ENCODE measurements around the gene ZNF597. TPM values are rescaled to one million over a fixed set of nuclear protein-coding genes. Genes with fewer than 3 reads are reported as not detected.

Gene ZNF597
- total RNA-seq, 3 donors from 2014 or later = 1.9 TPM

GRCh38 chr16:3487521-3488410, 44.5 kb upstream of the ZNF597 start:
- H3K4me1 ChIP-seq (ENCODE audit: low read depth) = no peaks in the 10 kb centered on the region
- H3K36me3 ChIP-seq (ENCODE audit: low read depth) = peaks cover 20% of the 10 kb centered on the region
- H3K9me3 ChIP-seq = no peaks in the 10 kb centered on the region
- intact Hi-C loops (cut with DNase I, micrococcal nuclease) = no loop called here
- no peak for ATAC-seq
- TF ChIP-seq, protein P1, sequence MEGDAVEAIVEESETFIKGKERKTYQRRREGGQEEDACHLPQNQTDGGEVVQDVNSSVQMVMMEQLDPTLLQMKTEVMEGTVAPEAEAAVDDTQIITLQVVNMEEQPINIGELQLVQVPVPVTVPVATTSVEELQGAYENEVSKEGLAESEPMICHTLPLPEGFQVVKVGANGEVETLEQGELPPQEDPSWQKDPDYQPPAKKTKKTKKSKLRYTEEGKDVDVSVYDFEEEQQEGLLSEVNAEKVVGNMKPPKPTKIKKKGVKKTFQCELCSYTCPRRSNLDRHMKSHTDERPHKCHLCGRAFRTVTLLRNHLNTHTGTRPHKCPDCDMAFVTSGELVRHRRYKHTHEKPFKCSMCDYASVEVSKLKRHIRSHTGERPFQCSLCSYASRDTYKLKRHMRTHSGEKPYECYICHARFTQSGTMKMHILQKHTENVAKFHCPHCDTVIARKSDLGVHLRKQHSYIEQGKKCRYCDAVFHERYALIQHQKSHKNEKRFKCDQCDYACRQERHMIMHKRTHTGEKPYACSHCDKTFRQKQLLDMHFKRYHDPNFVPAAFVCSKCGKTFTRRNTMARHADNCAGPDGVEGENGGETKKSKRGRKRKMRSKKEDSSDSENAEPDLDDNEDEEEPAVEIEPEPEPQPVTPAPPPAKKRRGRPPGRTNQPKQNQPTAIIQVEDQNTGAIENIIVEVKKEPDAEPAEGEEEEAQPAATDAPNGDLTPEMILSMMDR (IDR thresholded peaks at IDR 0.05) = no peak
- no peak overlapping the region for H3K4me3 ChIP-seq
- DNase-seq = peak in 1 of 3 donors; percentile 39

- intact Hi-C loops (cut with DNase I, micrococcal nuclease) = no loop called here
- ATAC-seq (peak; percentile 31), DNase-seq (peak in 2 of 3 donors; percentile 24 to 40)
- H3K36me3 ChIP-seq (ENCODE audit: low read depth) = peaks cover 23% of the 10 kb centered on the region
- no peaks in the 10 kb centered on the region for H3K4me1 ChIP-seq (ENCODE audit: low read depth)
- TF ChIP-seq, protein P1 (IDR thresholded peaks at IDR 0.05) = no peak
- no peaks in the 10 kb centered on the region for H3K9me3 ChIP-seq
- H3K4me3 ChIP-seq = no peak overlapping the region
These were observed 43.4 kb upstream of the ZNF597 start for GRCh38 chr16:3486506-3487215.

DNA sequence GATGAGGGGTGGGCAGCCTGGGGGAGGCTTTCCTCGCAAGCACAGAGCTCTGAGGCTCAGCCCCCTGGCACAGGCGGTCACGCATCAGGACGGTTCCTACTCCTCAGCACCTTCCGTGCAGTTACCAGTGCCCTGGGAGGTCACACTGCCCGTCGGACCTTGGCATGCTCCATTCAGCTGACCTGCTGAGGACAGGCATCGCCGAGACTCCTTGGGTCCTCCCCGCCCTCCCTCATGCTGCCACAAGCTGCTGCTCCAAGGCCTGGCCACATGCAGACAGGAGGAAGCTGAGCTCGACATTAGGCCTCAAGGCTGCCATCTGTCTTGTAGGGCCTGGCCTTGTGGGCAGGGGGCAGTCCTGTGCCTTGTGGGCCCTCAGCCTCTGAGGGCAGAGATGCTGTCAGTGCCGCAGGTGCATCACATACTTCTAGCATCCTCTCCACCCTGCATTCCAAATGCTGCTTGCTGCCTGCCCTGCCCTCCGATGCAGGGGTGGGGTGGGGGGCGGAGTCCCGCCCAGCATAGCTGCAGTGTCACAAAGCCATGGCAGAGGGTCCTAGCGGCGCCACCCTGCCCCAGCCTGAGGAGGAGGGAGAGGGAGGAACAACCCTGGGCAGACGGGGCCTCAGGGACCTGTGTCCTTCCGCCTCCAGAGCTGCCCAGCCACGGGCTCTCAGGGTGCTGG, 42.7 kb upstream of the ZNF597 start:
- intact Hi-C loops (cut with DNase I, micrococcal nuclease) = no loop called here
- Histone ChIP-seq H3K4me3 (no peak overlapping the region), H3K9me3 (no peaks in the 10 kb centered on the region), H3K4me1 (ENCODE audit: low read depth) (no peaks in the 10 kb centered on the region), H3K36me3 (ENCODE audit: low read depth) (peaks cover 23% of the 10 kb centered on the region)
- no peak for ATAC-seq
- TF ChIP-seq, protein P1 (IDR thresholded peaks at IDR 0.05) = no peak
- peak in 2 of 3 donors; percentile 24 to 48 for DNase-seq

DNA sequence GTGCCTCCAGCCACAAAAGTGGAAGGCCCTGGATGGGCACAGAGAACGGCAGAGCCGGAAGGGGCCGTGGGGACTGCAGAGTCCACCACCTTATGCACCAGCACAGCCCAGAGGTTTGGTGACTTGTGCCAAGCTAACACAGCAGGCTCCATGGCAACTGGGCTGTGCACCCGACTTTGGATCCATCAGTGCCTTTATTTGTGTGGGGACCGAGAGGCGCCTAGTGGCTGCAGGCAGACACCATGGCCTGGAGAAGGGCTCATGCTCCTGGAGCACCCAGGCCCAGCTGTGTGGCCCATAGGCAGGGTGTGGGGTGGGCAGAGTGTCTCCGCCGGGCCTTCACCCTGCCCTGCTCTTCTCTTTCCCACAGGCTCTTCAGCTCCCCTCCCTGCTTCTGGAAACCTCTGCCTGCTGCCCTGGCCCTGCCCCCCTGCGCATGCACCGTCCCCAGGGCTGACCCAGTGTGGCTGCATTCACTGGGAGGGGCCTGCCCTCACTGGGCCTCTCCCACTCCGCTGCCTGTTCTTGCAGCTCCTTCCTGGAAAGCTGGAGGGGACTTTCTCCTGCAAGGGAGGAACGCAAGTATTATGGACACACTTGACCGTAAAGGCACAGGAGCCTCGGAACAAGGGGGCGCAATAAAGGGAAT, 41.9 kb upstream of the ZNF597 start:
- Histone ChIP-seq H3K9me3 (no peaks in the 10 kb centered on the region), H3K4me3 (no peak overlapping the region), H3K36me3 (ENCODE audit: low read depth) (peaks cover 23% of the 10 kb centered on the region), H3K4me1 (ENCODE audit: low read depth) (no peaks in the 10 kb centered on the region)
- ATAC-seq (no peak), DNase-seq (peak in 2 of 3 donors; percentile 21 to 34)
- TF ChIP-seq, protein P1 (IDR thresholded peaks at IDR 0.05) = no peak
- intact Hi-C loops (cut with DNase I, micrococcal nuclease) = no loop called here
